Measurements from ENCODE around the gene AWAT1.
"Not testable (repeated sequence)": the region's sequence is repeated elsewhere in the genome, so short reads cannot be mapped to it uniquely, and the experiment has no call there.

AWAT1 gene

DNA sequence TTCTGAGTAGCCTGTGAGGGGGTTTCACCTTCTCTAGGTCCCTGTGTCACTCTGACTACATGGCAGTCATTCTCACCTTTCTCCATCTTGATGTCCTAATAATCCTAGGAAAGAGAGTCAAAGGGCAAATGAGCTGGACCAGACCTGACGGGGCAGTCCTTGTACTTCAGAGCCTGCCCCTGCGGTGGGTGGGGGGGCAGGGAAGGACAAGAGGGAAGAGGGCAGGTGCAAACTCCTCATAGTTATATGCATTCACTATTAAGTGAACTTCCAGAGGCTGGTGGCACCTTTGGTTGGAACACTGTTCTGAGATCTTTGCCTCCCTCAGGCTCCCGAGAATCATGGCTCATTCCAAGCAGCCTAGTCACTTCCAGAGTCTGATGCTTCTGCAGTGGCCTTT is at the start of gene AWAT1:
TSS of gene AWAT1 (plus strand) at position 301 of the 400 bp plus-strand sequence. CDS start at position 342, 41 bp downstream.
- Histone ChIP-seq H3K4me3 (ENCODE audit: low read length) (no peak within 1 kb of the TSS), H3K27ac (ENCODE audit: low read length) (no peak within 1 kb of the TSS), H3K4me1 (ENCODE audit: insufficient read depth, low read length) (no peaks in the 10 kb centered on the region), H3K9ac (ENCODE audit: low read depth, low read length) (no peak within 1 kb of the TSS), H3K36me3 (ENCODE audit: insufficient read depth, low read depth, low read length) (no peaks in the 10 kb centered on the region), H3K27me3 (ENCODE audit: insufficient read depth, low read length) (no peaks in the 10 kb centered on the region), H3K9me3 (ENCODE audit: insufficient read depth, low read depth, low read length) (no peaks in the 10 kb centered on the region)

DNA sequence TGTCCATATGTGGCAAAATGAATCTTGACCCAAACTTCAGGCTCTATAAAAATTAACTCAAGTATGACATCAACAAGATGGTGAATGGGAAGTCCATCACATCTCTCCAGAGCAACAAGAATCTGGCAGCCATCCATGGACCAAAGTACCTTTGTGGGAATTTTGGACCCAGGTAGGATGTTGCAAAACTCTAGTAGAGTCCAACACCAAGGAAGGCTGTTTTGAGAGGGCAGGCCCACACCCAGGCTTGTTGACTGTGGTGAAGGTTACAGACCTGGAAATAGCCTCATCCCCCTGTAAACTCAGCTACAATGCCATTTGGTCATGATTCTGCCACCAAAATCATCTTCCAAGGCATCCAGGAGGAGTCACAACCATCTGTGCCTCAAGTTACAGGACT is 44.2 kb upstream of the AWAT1 start:
- H3K27ac ChIP-seq (ENCODE audit: low read length): no peak overlapping the region
- H3K9ac ChIP-seq (ENCODE audit: low read depth, low read length): no peak overlapping the region
- no peaks in the 10 kb centered on the region for H3K4me1 ChIP-seq (ENCODE audit: insufficient read depth, low read length)
- no peaks in the 10 kb centered on the region for H3K36me3 ChIP-seq (ENCODE audit: insufficient read depth, low read depth, low read length)
- no peaks in the 10 kb centered on the region for H3K9me3 ChIP-seq (ENCODE audit: insufficient read depth, low read depth, low read length)
- H3K4me3 ChIP-seq (ENCODE audit: low read length): no peak overlapping the region
- no peaks in the 10 kb centered on the region for H3K27me3 ChIP-seq (ENCODE audit: insufficient read depth, low read length)

DNA sequence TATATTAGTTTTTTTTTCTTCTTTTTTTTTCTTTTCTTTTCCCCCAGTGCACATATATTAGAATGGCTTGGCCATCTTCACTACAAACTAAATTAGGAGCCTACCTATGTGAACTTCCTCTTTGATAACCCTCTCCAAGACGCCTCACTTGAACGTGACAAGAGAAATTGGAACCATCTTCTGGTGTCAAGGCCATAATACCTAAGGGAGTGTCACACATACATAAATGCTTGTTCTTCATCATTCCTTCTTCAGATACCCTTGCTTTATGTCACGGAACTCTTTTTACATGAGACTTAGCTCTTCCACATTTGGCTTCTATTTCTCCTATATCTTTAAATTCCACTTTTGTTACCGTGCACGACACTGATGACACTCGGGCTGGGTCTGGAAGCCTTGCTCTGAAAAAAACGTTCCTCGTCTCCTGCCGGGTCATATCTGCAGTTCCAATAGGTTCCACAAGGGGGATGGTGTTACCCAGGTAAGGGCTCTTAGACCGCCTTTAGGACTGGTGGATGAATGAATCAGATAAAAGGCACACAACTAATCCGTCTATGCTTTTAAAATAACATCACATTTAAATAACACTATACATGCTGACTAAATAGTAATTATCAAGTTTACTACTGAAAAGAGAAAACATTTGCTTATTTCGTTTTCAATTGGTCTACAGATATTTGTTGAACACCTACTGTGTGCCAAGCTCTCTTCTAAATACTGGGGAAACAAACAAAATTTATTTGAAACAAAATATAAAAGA is 37.3 kb upstream of the AWAT1 start:
- Histone ChIP-seq H3K36me3 (ENCODE audit: insufficient read depth, low read depth, low read length) (no peaks in the 10 kb centered on the region), H3K27ac (ENCODE audit: low read length) (no peak overlapping the region), H3K27me3 (ENCODE audit: insufficient read depth, low read length) (no peaks in the 10 kb centered on the region), H3K9me3 (ENCODE audit: insufficient read depth, low read depth, low read length) (no peaks in the 10 kb centered on the region), H3K9ac (ENCODE audit: low read depth, low read length) (no peak overlapping the region), H3K4me1 (ENCODE audit: insufficient read depth, low read length) (no peaks in the 10 kb centered on the region), H3K4me3 (ENCODE audit: low read length) (no peak overlapping the region)

DNA sequence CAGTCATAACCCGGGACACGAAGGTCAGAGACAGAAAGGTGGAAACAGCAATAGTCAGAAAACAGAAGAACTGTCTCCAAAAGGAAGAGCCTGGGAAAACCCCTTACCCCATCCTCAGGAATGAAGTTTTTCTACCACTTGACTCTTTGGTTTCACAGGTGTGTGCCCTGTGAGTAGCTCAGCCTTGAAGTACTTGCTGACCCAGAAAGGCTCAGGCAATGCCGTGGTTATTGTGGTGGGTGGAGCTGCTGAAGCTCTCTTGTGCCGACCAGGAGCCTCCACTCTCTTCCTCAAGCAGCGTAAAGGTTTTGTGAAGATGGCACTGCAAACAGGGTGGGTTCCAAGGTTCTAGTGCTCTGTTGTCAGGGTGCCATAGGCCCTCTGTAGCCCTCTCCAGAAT is 32.7 kb upstream of the AWAT1 start:
- Histone ChIP-seq H3K36me3 (ENCODE audit: insufficient read depth, low read depth, low read length) (no peaks in the 10 kb centered on the region), H3K9ac (ENCODE audit: low read depth, low read length) (no peak overlapping the region), H3K4me1 (ENCODE audit: insufficient read depth, low read length) (no peaks in the 10 kb centered on the region), H3K4me3 (ENCODE audit: low read length) (no peak overlapping the region), H3K9me3 (ENCODE audit: insufficient read depth, low read depth, low read length) (no peaks in the 10 kb centered on the region), H3K27ac (ENCODE audit: low read length) (no peak overlapping the region), H3K27me3 (ENCODE audit: insufficient read depth, low read length) (no peaks in the 10 kb centered on the region)

DNA sequence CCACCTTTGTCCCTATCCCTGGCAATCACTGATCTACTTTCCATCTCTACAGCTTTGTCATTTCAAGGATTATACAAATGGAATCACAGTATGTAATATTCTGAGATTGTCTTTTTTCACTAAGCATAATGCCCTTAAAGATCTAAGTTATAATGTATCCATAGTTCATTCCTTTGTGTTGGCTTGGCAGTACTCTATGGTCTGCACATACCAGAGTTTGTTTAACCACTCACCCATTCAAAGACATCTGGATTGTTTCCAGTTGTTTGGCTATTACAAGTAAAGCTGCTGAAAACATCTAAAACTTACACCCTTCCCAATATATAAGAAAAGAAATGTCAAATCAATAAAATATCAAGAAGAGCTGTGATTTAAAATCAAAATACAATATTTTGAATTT is 26.0 kb upstream of the AWAT1 start:
- no peaks in the 10 kb centered on the region for H3K36me3 ChIP-seq (ENCODE audit: insufficient read depth, low read depth, low read length)
- H3K4me1 ChIP-seq (ENCODE audit: insufficient read depth, low read length): no peaks in the 10 kb centered on the region
- no peak overlapping the region for H3K27ac ChIP-seq (ENCODE audit: low read length)
- no peaks in the 10 kb centered on the region for H3K27me3 ChIP-seq (ENCODE audit: insufficient read depth, low read length)
- H3K9ac ChIP-seq (ENCODE audit: low read depth, low read length): no peak overlapping the region
- no peak overlapping the region for H3K4me3 ChIP-seq (ENCODE audit: low read length)
- H3K9me3 ChIP-seq (ENCODE audit: insufficient read depth, low read depth, low read length): no peaks in the 10 kb centered on the region

DNA sequence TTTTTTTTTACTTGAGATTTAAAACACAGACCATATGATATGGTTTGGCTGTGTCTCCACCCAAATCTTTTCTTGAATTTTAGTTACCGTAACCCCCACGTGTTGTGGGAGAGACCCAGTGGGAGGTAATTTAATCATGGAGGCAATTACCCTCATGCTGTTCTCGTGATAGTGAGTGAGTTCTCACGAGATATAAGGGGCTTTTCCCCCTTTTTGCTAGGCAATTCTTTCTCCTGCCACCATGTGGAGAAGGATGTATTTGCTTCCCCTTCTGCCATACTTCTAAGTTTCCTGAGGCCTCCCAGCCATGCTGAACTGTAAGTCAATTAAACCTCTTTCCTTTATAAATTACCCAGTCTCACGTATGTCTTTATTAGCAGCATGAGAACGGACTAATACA is 24.9 kb upstream of the AWAT1 start:
- not testable (repeated sequence) for H3K36me3 ChIP-seq (ENCODE audit: insufficient read depth, low read depth, low read length); H3K9ac ChIP-seq (ENCODE audit: low read depth, low read length); H3K27me3 ChIP-seq (ENCODE audit: insufficient read depth, low read length); H3K4me3 ChIP-seq (ENCODE audit: low read length); H3K9me3 ChIP-seq (ENCODE audit: insufficient read depth, low read depth, low read length); H3K27ac ChIP-seq (ENCODE audit: low read length); H3K4me1 ChIP-seq (ENCODE audit: insufficient read depth, low read length)

DNA sequence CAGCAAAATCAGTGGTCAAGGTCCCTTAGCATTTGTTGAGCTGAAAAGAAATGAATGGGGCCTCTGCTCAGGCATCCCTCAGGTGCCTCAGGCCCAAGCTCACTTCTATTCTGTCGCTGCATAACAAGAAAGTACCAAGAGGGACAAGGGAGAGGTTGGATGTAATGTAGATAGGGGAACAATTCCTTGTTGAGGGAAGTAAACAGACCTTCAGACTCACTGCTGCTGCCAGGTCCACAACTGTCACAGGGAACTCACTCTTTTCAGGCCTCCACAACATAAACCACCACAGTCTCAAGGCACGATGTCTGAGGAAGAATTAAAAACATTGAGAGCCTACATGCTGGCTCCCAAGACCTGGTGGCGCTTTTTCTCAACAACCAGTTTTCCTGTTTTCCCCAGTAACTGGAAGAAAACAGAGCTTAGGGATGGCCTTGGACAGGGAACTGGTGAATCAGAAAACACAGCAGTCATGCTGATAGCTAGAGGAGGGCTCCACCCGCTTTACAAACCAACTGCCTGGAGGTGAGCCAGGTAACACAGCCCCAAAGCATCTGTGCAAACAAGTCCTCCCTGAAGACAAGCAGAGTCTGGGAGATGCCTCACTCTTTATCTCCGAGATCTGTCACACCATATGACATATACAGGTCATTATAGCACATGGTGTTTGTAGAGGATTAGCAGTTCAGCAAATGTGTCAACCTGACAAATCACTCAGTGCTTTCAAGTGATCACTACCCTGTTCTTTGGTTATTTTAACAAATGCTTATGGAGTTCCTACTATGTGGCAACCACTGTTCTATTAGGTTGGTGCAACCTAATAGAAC is 14.3 kb upstream of the AWAT1 start:
- Histone ChIP-seq H3K9me3 (ENCODE audit: insufficient read depth, low read depth, low read length) (no peaks in the 10 kb centered on the region), H3K4me1 (ENCODE audit: insufficient read depth, low read length) (no peaks in the 10 kb centered on the region), H3K36me3 (ENCODE audit: insufficient read depth, low read depth, low read length) (no peaks in the 10 kb centered on the region), H3K4me3 (ENCODE audit: low read length) (no peak overlapping the region), H3K27ac (ENCODE audit: low read length) (no peak overlapping the region), H3K27me3 (ENCODE audit: insufficient read depth, low read length) (no peaks in the 10 kb centered on the region), H3K9ac (ENCODE audit: low read depth, low read length) (no peak overlapping the region)

DNA sequence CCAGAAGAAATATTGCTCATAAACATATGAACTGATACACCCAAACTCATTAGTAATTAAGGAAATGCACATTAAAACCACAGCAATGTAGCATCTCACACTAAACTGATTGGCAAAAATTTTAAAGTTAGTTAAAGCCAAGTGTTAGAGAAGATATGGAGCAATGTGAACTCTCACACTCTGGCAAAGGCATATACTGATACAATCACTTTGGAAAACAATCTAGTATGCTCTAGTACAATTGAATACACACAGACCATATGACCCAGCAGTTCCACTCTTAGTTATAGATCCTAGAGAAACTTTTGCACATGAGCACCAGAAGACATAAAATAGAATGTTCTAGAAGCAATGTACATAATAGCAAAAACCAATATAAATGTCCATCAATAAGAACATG is 8.4 kb upstream of the AWAT1 start:
- no peak overlapping the region for H3K27ac ChIP-seq (ENCODE audit: low read length)
- no peak overlapping the region for H3K4me3 ChIP-seq (ENCODE audit: low read length)
- H3K27me3 ChIP-seq (ENCODE audit: insufficient read depth, low read length): no peaks in the 10 kb centered on the region
- H3K9ac ChIP-seq (ENCODE audit: low read depth, low read length): no peak overlapping the region
- no peaks in the 10 kb centered on the region for H3K9me3 ChIP-seq (ENCODE audit: insufficient read depth, low read depth, low read length)
- no peaks in the 10 kb centered on the region for H3K36me3 ChIP-seq (ENCODE audit: insufficient read depth, low read depth, low read length)
- no peaks in the 10 kb centered on the region for H3K4me1 ChIP-seq (ENCODE audit: insufficient read depth, low read length)

DNA sequence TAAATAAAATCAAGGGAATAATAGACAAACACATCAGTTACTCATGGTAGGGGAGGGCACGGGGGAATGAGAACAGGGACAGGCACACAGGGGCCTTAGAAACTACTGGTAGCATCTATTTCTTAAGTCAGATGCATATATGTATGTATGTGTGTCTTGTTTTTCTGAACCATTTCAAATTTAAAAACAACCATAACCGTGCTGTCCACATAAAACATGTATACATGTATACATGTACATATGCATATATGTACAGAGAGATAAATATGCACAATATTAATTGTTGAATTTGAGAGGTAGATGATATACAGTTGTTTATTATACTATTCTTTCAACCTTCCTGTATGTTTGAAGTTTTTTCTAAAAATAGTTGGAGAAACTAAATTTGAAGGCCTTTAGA is 7.8 kb upstream of the AWAT1 start:
- H3K4me1 ChIP-seq (ENCODE audit: insufficient read depth, low read length): no peaks in the 10 kb centered on the region
- H3K27ac ChIP-seq (ENCODE audit: low read length): no peak overlapping the region
- H3K27me3 ChIP-seq (ENCODE audit: insufficient read depth, low read length): no peaks in the 10 kb centered on the region
- no peaks in the 10 kb centered on the region for H3K36me3 ChIP-seq (ENCODE audit: insufficient read depth, low read depth, low read length)
- no peak overlapping the region for H3K9ac ChIP-seq (ENCODE audit: low read depth, low read length)
- H3K4me3 ChIP-seq (ENCODE audit: low read length): no peak overlapping the region
- H3K9me3 ChIP-seq (ENCODE audit: insufficient read depth, low read depth, low read length): no peaks in the 10 kb centered on the region

DNA sequence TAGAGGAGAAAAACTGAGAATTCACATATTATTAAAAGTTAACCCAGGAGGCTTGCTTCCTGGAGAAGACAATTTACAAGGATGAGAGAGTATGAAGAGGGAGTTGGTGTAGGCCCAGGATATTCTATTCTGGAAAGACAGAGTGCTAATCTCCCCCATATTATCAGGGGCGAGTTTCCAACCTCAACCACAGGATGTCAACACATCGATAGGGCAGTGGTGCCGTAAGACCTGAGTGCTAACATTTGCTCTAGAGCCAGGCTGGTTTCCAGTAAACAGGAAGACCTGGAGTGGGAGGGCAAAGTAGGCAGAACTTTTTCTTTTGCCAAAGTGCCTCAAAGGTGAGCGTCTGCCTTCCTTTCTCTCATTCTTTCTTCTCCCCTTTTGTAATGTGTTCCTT is 2.8 kb upstream of the AWAT1 start:
- Histone ChIP-seq H3K4me1 (ENCODE audit: insufficient read depth, low read length) (no peaks in the 10 kb centered on the region), H3K9me3 (ENCODE audit: insufficient read depth, low read depth, low read length) (no peaks in the 10 kb centered on the region), H3K4me3 (ENCODE audit: low read length) (no peak overlapping the region), H3K27ac (ENCODE audit: low read length) (no peak overlapping the region), H3K9ac (ENCODE audit: low read depth, low read length) (no peak overlapping the region), H3K27me3 (ENCODE audit: insufficient read depth, low read length) (no peaks in the 10 kb centered on the region), H3K36me3 (ENCODE audit: insufficient read depth, low read depth, low read length) (no peaks in the 10 kb centered on the region)

DNA sequence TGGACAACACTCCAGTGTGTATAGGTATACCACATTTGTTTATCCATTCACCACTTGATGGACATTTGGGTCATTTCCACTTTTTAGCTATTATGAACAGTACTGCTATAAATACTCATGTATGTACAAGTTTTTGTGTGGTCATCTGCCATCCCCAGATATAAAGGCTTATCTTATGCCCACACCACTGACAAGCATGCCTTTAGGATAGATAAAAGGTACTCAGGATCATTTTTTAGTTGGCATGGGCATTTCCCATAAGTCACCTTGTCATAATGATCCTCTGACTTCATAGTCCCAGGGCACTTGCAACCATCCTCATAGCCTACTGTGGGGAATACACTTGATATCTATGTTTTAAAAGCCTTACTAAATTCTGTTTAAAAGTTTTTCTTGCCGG is 6.3 kb downstream of the AWAT1 start:
- no peak overlapping the region for H3K27ac ChIP-seq (ENCODE audit: low read length)
- no peaks in the 10 kb centered on the region for H3K27me3 ChIP-seq (ENCODE audit: insufficient read depth, low read length)
- no peaks in the 10 kb centered on the region; the same call in 1 of the 2 replicates for H3K4me1 ChIP-seq (ENCODE audit: insufficient read depth, low read length)
- H3K9me3 ChIP-seq (ENCODE audit: insufficient read depth, low read depth, low read length): no peaks in the 10 kb centered on the region
- H3K36me3 ChIP-seq (ENCODE audit: insufficient read depth, low read depth, low read length): no peaks in the 10 kb centered on the region
- H3K4me3 ChIP-seq (ENCODE audit: low read length): no peak overlapping the region
- H3K9ac ChIP-seq (ENCODE audit: low read depth, low read length): no peak overlapping the region

DNA sequence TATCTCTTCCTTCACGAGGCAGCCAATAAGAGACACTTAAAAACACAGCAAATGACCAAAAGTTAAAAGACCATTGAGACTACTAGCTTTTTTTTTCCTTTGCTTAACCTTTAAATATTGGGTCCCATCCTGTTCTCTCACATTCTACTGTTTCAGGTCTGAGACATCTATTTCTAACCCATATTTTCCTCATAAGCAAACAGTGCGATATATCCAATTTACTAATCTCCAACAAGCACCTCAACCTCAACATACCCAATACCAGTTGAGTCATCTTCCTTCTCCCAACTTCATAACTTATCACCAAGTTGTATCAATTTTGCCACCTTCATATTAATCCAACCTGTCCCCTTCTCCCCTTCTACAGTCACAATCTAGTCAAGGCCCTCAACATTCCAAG is 7.0 kb downstream of the AWAT1 start:
- no peaks in the 10 kb centered on the region for H3K27me3 ChIP-seq (ENCODE audit: insufficient read depth, low read length)
- H3K9ac ChIP-seq (ENCODE audit: low read depth, low read length): no peak overlapping the region
- no peaks in the 10 kb centered on the region for H3K9me3 ChIP-seq (ENCODE audit: insufficient read depth, low read depth, low read length)
- no peak overlapping the region for H3K27ac ChIP-seq (ENCODE audit: low read length)
- no peaks in the 10 kb centered on the region; the same call in 1 of the 2 replicates for H3K4me1 ChIP-seq (ENCODE audit: insufficient read depth, low read length)
- no peak overlapping the region for H3K4me3 ChIP-seq (ENCODE audit: low read length)
- no peaks in the 10 kb centered on the region for H3K36me3 ChIP-seq (ENCODE audit: insufficient read depth, low read depth, low read length)

All from iPS-20b (cell line).